Endothelial cell of umbilical vein (primary cell): ENCODE results near the gene TEX47. TPM values are rescaled to one million over a fixed set of nuclear protein-coding genes. Genes with fewer than 3 reads are reported as not detected.

ENCODE experiments used
- BruUV-seq: library from RNA; stranded (reverse); fragments of 400-500 nt; replicated peaks from 2 replicates; lab custom pipeline; 2021; lab: Mats Ljungman, UMichigan
- CTCF ChIA-PET: fragments of 300-600, 350-600 bp; sonication (Branson Sonifier 250); formaldehyde crosslinking; loops from one replicate; lab custom pipeline; 2021; ENCODE audit warnings: antibody characterized with exemption, inconsistent platforms; lab: Charles Lee
- POLR2A ChIA-PET: fragments of 300-600, 350-600 bp; sonication (Branson Sonifier 250); formaldehyde crosslinking; loops from one replicate; lab custom pipeline; 2021; ENCODE audit warnings: antibody characterized with exemption, inconsistent platforms; lab: Charles Lee
- DNase-seq: peaks from one replicate; pipeline ENCODE4 v3.0.0-alpha.2; 2011; ENCODE audit warnings: low read depth, low spot score
- FAIRE-seq: peaks from 2 replicates; lab custom pipeline; 2011; peaks lifted over from hg19 to GRCh38; lab: Jason Lieb, UNC
- H2AFZ ChIP-seq: 2 replicates; pipeline ENCODE4 v1.6.0; 2012; ENCODE audit warnings: low read depth, low read length, control low read depth, inconsistent platforms
- H3K27ac ChIP-seq: 2 replicates; pipeline ENCODE4 v1.5.1; 2011; ENCODE audit warnings: low read depth, mild to moderate bottlenecking, control low read depth, low read length, moderate library complexity; ENCODE audit not compliant: insufficient read depth
- H3K27me3 ChIP-seq, 2 experiments: 2 replicates each; pipeline versions ENCODE4 v1.6.0 to v1.6.1; 2011; ENCODE audit warnings: low read length in 2 of 2, mixed read lengths in 1 of 2; ENCODE audit not compliant: control insufficient read depth in 2 of 2, insufficient read depth in 2 of 2
- H3K36me3 ChIP-seq, 2 experiments: 2 replicates in 1 of 2; 3 replicates in 1 of 2; pipeline ENCODE4 v1.5.1; 2011; ENCODE audit warnings: low read length in 2 of 2, mild to moderate bottlenecking in 1 of 2, moderate library complexity in 1 of 2; ENCODE audit not compliant: control insufficient read depth in 2 of 2, insufficient read depth in 2 of 2; ENCODE audit errors: extremely low read depth in 1 of 2
- H3K4me1 ChIP-seq: 3 replicates; pipeline ENCODE4 v1.5.1; 2011; ENCODE audit warnings: mild to moderate bottlenecking, low read length; ENCODE audit not compliant: control insufficient read depth, insufficient read depth; ENCODE audit errors: extremely low read depth
- H3K4me2 ChIP-seq: 2 replicates; pipeline ENCODE4 v1.6.1; 2011; ENCODE audit warnings: low read length, control low read depth, mixed read lengths; ENCODE audit not compliant: insufficient read depth
- H3K4me3 ChIP-seq, 3 experiments: fragments of 200-600 bp in 1 of 3; sonication (generic), shearing (Covaris generic) in 1 of 3; replicated peaks in 1 of 3; 2 replicates each; pipeline ENCODE4 v1.5.1; 2011 to 2016; ENCODE audit warnings: control low read depth in 3 of 3, low read length in 3 of 3, mild to moderate bottlenecking in 2 of 3, inconsistent platforms in 1 of 3, low read depth in 1 of 3, moderate library complexity in 1 of 3; ENCODE audit not compliant: insufficient read depth in 1 of 3
- H3K79me2 ChIP-seq: 2 replicates; pipeline ENCODE4 v1.6.0; 2012; ENCODE audit warnings: low read length, inconsistent platforms; ENCODE audit not compliant: control insufficient read depth, insufficient read depth
- H3K9ac ChIP-seq: replicated peaks from 2 replicates; pipeline ENCODE3; 2011; ENCODE audit warnings: low read length, control low read depth; ENCODE audit not compliant: insufficient read depth; ENCODE audit errors: extremely low read depth
- H3K9me1 ChIP-seq: replicated peaks from 3 replicates; pipeline ENCODE4 v1.6.0; 2011; ENCODE audit warnings: mild to moderate bottlenecking, low read length; ENCODE audit not compliant: control insufficient read depth, insufficient read depth; ENCODE audit errors: extremely low read depth
- H3K9me3 ChIP-seq: replicated peaks from 2 replicates; pipeline ENCODE4 v1.5.1; 2012; ENCODE audit warnings: low read length, inconsistent platforms; ENCODE audit not compliant: control insufficient read depth, insufficient read depth
- H4K20me1 ChIP-seq: replicated peaks from 2 replicates; pipeline ENCODE3; 2011; ENCODE audit warnings: mild to moderate bottlenecking, low read length; ENCODE audit not compliant: control insufficient read depth, insufficient read depth; ENCODE audit errors: extremely low read depth
- CTCF ChIP-seq, 2 donors: IDR thresholded peaks; 1 replicate in 1 of 2; 2 replicates in 1 of 2; pipeline ENCODE4 v1.5.1; 2011; ENCODE audit warnings: low read length in 2 of 2, mild to moderate bottlenecking in 2 of 2, moderate library complexity in 2 of 2, control low read depth in 1 of 2, inconsistent platforms in 1 of 2, low read depth in 1 of 2; ENCODE audit not compliant: insufficient read depth in 1 of 2; ENCODE audit errors: extremely low read depth in 1 of 2
- EZH2 ChIP-seq: IDR thresholded peaks from 2 replicates; pipeline ENCODE4 v1.6.1; 2012; ENCODE audit warnings: borderline replicate concordance, low read depth, mild to moderate bottlenecking, moderate library complexity, low read length, inconsistent platforms; ENCODE audit not compliant: severe bottlenecking
- FOS ChIP-seq: IDR thresholded peaks from 2 replicates; pipeline ENCODE4 v1.6.1; 2011; ENCODE audit warnings: mild to moderate bottlenecking, low read length, moderate library complexity, borderline replicate concordance; ENCODE audit not compliant: insufficient read depth
- GATA2 ChIP-seq: IDR thresholded peaks from 2 replicates; pipeline ENCODE4 v1.7.0; 2011; ENCODE audit warnings: low read depth, mild to moderate bottlenecking, moderate library complexity, mixed read lengths, low read length; ENCODE audit not compliant: insufficient read length, insufficient read depth
- JUN ChIP-seq: IDR thresholded peaks from 2 replicates; pipeline ENCODE4 v1.6.1; 2011; ENCODE audit warnings: borderline replicate concordance, low read depth; ENCODE audit not compliant: insufficient read length, insufficient read depth
- MAX ChIP-seq: IDR thresholded peaks from 2 replicates; pipeline ENCODE4 v1.6.1; 2011; ENCODE audit not compliant: insufficient read depth, insufficient read length
- MYC ChIP-seq: IDR thresholded peaks from one replicate; pipeline ENCODE4 v1.6.1; 2011; ENCODE audit warnings: mild to moderate bottlenecking, low read depth, low read length
- POLR2A ChIP-seq: IDR thresholded peaks from 2 replicates; pipeline ENCODE4 v1.6.1; 2012; ENCODE audit warnings: low read depth, mild to moderate bottlenecking, control low read depth, low read length
- POLR2AphosphoS5 ChIP-seq: IDR thresholded peaks from 2 replicates; pipeline ENCODE4 v1.6.1; 2012; ENCODE audit warnings: low read depth, mild to moderate bottlenecking, control low read depth, low read length, moderate library complexity; ENCODE audit not compliant: insufficient read depth
- dilution Hi-C: fragments of 300-500 bp; cut with MboI; formaldehyde crosslinking; loops from one replicate; pipeline ENCODE4 v1.15.0; 2019; ENCODE audit warnings: low sequenced_read_pairs; ENCODE audit not compliant: extremely low pct_ligation_motif_present
- intact Hi-C: fragments of 100-400 bp; cut with micrococcal nuclease; formaldehyde crosslinking; loops from one replicate; pipeline ENCODE4 v1.10.0; 2022
- polyA plus RNA-seq, 4 experiments: library from polyadenylated mRNA; depleted of rRNA in 3 of 4; stranded (reverse) in 3 of 4; unstranded in 1 of 4; fragments of >200 nt; gene quantifications; 2 replicates each; pipeline versions ENCODE4 v1.2.1 to v1.2.3, GENCODE V29; 2011 to 2012; ENCODE audit warnings: missing spikeins in 1 of 4
- total RNA-seq: library from RNA; stranded (reverse); gene quantifications from 2 replicates; pipeline ENCODE4 v1.2.3, GENCODE V29; 2021

Gene TEX47
- total and polyA plus RNA-seq, 2 donors (not counting 3 experiments of a cell fraction or from before 2014, with no cell fraction given), result not detected

GRCh38 chr7:88801046-88801445 lies 5.5 kb upstream of the TEX47 start:
- FAIRE-seq, result no peak
- no peak overlapping the region for H3K4me2 ChIP-seq
- H3K4me1 ChIP-seq, result no peaks in the 10 kb centered on the region
- no peak for DNase-seq
- H2AFZ ChIP-seq, result no peak overlapping the region
- CTCF ChIA-PET, result no interaction called here
- no peak overlapping the region for H3K9ac ChIP-seq
- H3K79me2 ChIP-seq, result no peaks in the 10 kb centered on the region
- H3K9me1 ChIP-seq, result no peaks in the 10 kb centered on the region
- no TSS peak for BruUV-seq
- intact Hi-C loops, result no loop called here
- no peaks in the 10 kb centered on the region for H3K36me3 ChIP-seq
- dilution Hi-C loops, result no loop called here
- TF ChIP-seq MAX, result no peak
- TF ChIP-seq EZH2, result no peak
- TF ChIP-seq MYC, result no peak
- no peak for TF ChIP-seq GATA2
- TF ChIP-seq FOS, result no peak
- no peak for TF ChIP-seq CTCF (IDR thresholded peaks at IDR 0.05; ENCODE audit: extremely low read depth in 1 of 2, insufficient read depth in 1 of 2, low read depth in 1 of 2, low read length in 2 of 2)
- no peak for TF ChIP-seq POLR2A
- TF ChIP-seq POLR2AphosphoS5, result no peak
- TF ChIP-seq JUN, result no peak
- H3K9me3 ChIP-seq, result no peaks in the 10 kb centered on the region
- POLR2A ChIA-PET, result no interaction called here
- no peaks in the 10 kb centered on the region for H3K27me3 ChIP-seq
- no peaks in the 10 kb centered on the region for H4K20me1 ChIP-seq
- no peak overlapping the region for H3K4me3 ChIP-seq
- H3K27ac ChIP-seq, result no peak overlapping the region
